ENCODE measurements around the gene IGFN1.

- TF ChIP-seq YY1 (IDR thresholded peaks at IDR 0.05; ENCODE audit: low read depth) (no peak), TAF1 (IDR thresholded peaks at IDR 0.05; ENCODE audit: borderline replicate concordance, low read depth, low read length) (no peak), FOSL2 (IDR thresholded peaks at IDR 0.05; ENCODE audit: borderline replicate concordance, low read depth) (no peak), CTCF (IDR thresholded peaks at IDR 0.05) (no peak), RCOR1 (IDR thresholded peaks at IDR 0.05; ENCODE audit: low read length) (no peak)
Observed at GRCh38 chr1:201180141-201180540, 10.5 kb upstream of the IGFN1 start.
